GM19099 (cell line): ENCODE data around the gene FOXI3.

Source experiments
- POLR2A ChIP-seq: IDR thresholded peaks from 3 replicates; pipeline ENCODE4 v1.6.1; 2011; ENCODE audit warnings: low read depth; ENCODE audit not compliant: insufficient read length; ENCODE audit errors: extremely low read depth

FOXI3 gene

DNA sequence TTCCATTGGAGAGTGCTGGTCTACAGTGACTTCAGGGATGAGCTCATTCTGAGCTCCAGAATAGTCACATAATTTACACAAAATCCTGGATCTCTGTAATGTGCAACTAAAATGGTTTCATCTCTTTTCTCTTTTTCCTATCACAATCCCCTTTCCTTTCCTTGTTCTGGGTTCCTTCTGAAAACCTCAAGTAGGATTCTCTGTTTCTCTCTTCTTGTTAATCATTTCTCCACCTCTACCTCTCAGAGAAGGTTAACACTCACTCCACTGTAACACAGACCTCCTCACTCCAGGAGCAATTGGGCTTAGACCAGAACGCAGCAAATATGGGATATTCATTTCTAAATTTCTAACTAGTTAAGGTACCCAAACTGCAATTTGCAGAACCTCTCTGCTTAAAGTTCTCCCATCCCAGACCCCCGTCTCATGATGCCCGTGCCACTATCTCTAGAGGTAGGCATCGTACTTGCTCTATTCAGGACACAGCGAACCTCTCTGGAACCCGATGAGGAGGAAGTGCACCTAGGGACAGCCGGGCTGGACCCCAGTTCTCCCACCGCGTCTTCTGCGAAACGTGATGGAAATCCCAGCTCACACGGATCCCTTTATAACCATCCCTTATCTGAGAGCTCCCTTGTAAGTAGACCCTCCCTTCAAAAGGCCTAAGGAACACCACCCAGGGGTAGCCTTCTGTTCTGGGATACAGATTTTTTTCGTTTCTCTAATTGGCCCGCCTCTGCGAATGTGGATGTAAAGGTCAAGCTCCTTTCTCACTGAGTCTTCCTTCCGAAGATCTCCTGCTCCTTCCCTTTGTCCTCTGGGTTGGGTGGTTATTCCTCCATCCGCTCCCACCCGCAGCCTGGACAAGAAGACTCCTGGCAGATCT, 1.3 kb downstream of the FOXI3 start:
- no peak for TF ChIP-seq POLR2A

DNA sequence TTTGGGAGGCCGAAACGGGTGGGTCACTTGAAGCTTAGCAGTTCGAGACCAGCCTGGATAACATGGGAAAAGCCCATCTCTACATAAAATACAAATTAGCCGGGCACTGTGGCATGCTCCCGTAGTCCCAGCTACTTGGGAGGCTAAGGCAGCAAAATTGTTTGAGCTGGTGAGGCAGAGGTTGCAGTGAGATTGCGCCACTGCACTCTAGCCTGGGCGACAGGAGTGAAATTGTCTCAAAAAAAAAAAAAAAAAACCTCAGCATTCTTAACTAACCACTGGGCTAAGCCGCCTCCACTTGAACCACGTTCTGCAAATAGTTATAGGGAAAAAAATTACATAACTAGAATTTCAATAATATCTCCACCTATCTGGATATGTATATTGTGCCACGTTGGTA, 2.3 kb downstream of the FOXI3 start:
- no peak for TF ChIP-seq POLR2A

DNA sequence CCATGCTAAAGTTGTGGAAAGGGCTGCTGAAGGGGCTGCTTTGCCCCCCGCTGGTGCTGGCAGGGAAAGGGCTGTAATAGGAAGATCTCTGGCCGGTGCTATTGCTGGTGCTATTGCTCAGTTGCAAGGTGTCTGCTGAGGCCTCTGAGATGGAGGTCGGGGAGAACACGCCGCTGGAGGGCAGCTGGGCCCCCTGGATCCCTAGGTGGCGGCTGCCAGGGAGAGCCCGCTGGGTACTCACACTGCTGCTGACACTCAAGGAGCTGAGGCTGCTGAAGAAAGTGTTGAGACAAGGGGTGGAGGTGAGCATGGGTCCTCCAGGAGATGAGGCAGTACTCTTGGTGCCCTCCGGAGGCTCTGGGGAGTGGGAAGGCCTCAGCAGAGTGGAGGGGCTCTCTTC, 4.2 kb downstream of the FOXI3 start:
- no peak for TF ChIP-seq POLR2A

DNA sequence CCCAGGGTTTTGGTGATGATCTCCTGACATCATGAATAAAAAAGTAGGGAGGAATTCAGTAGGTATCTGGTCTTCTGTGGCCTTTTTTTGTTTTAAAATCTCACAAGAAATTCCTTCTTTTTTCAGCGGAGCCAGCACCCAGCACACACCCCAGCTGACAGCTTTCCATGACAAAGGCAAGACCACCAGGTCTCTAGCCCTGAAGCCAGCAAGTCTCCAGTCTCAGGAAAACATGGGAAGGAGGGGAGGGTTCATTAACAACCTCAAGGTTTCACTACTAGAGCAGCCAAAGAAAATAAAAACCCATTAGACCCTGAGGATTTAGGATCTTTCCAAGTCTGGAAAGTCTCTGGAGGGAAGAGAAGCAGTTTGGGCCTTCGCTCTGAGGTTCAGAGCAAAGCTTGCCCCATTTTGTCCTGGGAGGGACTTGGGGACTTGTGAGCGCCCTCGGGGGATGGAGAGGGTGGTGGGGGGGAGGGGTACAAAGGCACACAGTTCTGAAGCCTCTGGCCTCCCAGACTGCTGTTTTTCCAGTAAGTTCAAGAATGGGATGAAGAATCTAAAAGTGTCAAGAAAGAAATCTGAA, 9.0 kb downstream of the FOXI3 start:
- no peak for TF ChIP-seq POLR2A

DNA sequence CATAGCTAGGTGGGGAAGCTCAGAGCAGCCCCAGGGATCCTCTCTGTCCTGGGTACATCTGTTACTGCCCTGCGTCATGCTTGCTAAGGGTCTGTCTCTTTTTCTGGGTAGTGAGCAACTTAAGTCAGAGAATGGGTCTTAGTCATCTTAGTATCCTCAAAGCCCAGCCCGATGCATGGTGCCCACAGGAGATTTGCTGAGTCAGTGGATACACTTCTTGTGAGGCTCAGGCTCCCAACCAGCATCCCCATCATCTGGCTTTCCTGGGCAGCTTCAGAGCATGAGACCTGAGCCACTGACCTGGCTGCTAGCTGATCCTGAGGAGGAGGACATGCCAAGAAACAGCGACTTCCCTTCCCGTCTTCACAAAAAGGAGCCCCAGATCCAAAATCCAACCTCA, 10.0 kb downstream of the FOXI3 start:
- no peak for TF ChIP-seq POLR2A

DNA sequence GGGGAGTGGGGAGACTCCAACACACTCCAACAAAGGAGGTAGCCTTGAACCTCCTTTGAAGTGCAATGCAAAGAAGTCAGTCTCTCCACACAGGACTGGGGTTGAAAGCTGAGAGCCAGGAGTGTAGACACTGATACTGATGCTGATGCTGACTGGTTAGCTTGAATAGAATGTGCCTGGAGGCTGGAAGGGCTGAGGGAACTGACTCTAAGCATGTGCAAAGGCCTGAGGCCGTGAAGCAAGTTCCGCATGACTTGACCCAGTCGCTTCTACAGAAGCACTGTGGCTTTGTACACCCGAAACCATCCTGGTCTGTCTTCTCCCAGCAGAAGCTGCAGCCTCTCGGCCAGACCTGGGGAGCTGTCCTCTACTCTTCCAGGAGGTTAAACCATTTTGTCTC, 10.4 kb downstream of the FOXI3 start:
- no peak for TF ChIP-seq POLR2A

DNA sequence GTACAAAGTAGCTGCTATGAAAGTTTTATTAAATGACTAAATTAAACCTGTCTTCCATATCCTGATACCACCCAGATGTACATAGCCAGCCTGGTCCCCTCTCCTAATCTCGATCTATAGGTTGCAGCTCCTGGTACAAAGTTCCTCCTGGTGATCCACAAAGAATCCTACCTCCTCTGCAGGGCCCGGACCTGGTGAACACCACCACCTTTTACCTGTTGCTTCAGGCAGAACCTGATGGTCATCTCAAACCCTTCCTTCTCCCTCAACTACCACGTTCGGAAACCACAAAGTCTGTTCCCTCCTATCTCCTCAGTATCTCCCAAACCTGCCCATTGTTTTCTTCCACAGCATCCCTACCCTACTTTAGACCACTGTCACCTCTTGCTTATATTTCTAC, 15.5 kb downstream of the FOXI3 start:
- TF ChIP-seq POLR2A = no peak

DNA sequence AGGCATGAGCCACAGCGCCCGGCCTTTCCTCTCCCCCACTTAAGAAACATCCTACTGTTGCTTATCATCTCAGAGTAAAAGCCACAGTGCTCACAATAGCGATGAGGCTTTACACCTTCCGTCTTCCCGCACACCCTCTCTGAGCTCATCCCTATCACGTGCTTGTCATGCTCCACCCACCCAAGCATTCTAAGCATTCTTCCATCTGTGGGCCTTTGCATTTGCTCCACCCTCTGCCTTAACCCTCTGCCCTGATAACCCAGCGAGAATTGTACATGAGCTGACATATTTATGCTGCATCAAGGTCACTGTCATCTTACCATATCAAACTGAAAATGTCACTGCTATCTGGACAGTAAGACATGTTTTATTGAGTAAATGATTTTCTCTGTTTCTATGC, 22.6 kb downstream of the FOXI3 start:
- TF ChIP-seq POLR2A = no peak

DNA sequence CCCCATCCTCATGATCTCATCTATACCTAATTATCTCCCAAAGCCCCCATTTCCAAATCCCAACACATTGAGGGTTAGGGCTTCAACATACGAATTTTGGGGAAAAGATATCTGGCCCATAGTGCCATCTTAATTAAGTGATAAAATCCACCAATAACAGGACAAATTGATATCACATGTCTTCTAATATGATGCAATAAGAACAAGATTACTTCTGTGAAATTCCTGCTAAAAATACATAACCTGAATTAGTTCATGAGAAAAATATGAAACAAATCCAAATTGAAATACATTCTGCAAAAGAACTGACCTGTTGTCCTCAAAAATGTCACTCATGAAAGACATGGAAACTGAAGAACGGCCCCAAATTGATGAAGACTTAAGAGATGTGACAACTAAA, 28.8 kb downstream of the FOXI3 start:
- no peak for TF ChIP-seq POLR2A

DNA sequence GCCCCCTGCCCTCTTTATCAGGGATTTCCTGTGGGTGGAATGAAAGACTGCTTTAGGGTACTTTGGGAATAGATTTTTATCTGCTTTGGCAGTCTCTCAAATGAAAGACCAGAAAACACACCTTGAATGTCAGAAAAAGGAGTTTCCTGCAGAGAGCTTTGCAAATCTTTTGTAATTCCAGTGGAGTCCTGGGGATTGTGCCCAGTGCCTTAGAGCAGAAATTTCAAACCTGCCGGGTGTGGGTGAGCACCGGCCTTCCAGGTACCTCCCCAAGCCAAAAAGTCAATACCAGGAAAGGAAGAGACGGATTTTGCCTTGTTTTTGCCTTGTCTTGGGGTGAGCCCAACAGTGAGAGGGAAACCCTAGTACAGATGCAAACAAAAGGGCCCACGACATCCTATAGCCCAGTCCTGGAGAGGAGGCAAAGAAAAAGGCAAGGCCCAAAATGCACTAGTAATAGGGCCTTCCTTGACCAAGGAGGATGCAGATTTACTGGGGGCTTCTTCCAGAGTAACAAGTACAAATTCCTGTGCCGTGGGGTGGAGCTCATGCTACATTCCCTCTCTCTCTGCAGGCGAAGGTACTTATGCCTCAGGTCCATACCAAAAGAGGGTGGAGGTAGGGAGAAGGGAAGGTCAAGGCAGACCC, 36.4 kb downstream of the FOXI3 start:
- no peak for TF ChIP-seq POLR2A

DNA sequence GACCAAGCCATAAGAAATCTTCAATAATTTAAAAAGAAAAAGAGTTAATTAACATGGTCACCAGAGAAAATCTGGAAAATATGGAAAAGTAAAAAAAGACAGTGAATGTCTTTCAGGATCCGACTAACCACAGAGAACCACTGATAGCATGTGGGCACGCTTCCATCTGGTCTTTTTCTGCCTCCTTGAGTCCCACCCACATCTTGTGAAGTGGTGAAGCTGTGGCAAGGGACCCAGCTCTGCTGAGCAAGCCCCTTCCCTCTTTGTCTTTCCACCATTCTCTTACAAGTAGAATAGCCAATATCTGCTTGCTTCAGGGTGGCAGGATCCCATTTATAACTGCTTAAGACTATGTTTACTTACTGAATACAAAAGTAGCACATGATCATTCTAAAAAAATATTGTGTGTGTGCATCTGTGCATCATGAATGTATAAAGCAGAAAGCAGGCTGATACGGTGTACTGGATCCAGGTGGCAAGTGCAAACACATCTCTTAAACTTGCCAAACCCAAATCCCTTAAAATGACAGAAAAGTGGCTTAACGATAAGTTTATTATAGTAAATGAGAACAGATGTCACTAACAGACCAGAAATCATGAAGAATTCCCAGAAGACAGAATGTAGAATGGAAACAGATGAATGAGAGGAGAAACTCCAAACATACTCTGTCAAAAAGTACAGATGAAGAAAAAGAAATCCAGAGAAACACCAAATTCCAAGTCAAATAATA, 52.3 kb downstream of the FOXI3 start:
- TF ChIP-seq POLR2A = no peak

DNA sequence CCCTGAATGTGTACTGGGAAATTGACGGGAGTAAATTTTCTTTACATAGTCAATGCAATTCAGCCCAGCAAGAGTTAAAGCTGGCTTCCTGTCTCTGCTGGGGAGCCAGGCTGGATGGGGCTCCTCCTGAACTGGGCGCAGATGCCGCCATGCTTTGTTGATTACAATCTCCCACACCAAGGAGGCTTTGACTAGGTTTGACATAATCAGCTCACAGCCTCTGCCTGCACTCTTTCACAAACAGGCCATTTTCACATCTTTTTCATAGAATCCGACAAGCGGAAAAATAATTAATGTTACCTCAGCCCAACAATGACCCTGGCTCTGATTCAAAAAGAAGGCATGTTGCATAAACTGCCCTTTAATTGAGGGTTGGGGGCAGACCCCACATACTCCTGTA, 54.3 kb downstream of the FOXI3 start:
- TF ChIP-seq POLR2A = no peak
